OCI-LY1 (cell line): ENCODE data around the gene EFNB2.

ENCODE experiments used
- H2AFZ ChIP-seq: fragments of 200-600 bp; sonication (generic), shearing (Covaris generic); 2 replicates; pipeline ENCODE4 v1.6.0; 2014; ENCODE audit warnings: antibody characterized with exemption, mild to moderate bottlenecking, low read length
- H3F3A ChIP-seq: fragments of 200-600 bp; sonication (generic), shearing (Covaris generic); 2 replicates; pipeline ENCODE4 v1.6.0; 2014; ENCODE audit warnings: mild to moderate bottlenecking, antibody characterized with exemption, low read length, moderate library complexity; ENCODE audit not compliant: insufficient read depth
- H3K27ac ChIP-seq: fragments of 200-600 bp; sonication (generic); 2 replicates; pipeline ENCODE4 v1.5.1; 2014; ENCODE audit warnings: low read length, mixed run types, mild to moderate bottlenecking, low read depth; ENCODE audit not compliant: poor library complexity, severe bottlenecking
- H3K27me3 ChIP-seq: fragments of 200-600 bp; sonication (generic); 2 replicates; pipeline ENCODE4 v1.6.0; 2014; ENCODE audit warnings: antibody characterized with exemption, mild to moderate bottlenecking, low read length, moderate library complexity; ENCODE audit not compliant: insufficient read depth
- H3K36me3 ChIP-seq: fragments of 200-600 bp; sonication (generic); 2 replicates; pipeline ENCODE4 v1.6.1; 2014; ENCODE audit warnings: mild to moderate bottlenecking, antibody characterized with exemption, low read length, moderate library complexity, mixed read lengths; ENCODE audit not compliant: insufficient read depth
- H3K4me1 ChIP-seq: fragments of 200-600 bp; sonication (generic); 2 replicates; pipeline ENCODE4 v1.5.1; 2014; ENCODE audit warnings: mild to moderate bottlenecking, low read length, moderate library complexity; ENCODE audit not compliant: insufficient read depth, severe bottlenecking
- H3K4me2 ChIP-seq: fragments of 200-600 bp; sonication (generic), shearing (Covaris generic); 2 replicates; pipeline ENCODE4 v1.6.1; 2014; ENCODE audit warnings: low read length
- H3K4me3 ChIP-seq: fragments of 200-600 bp; sonication (generic); 2 replicates; pipeline ENCODE4 v1.5.1; 2014; ENCODE audit warnings: low read length, low read depth, mild to moderate bottlenecking, mixed read lengths; ENCODE audit not compliant: poor library complexity, severe bottlenecking
- H3K79me2 ChIP-seq: fragments of 200-600 bp; shearing (Covaris generic); 2 replicates; pipeline ENCODE4 v1.6.1; 2016; ENCODE audit warnings: mixed run types, low read length, mixed read lengths; ENCODE audit not compliant: insufficient read depth
- H3K9ac ChIP-seq: fragments of 200-600 bp; sonication (generic), shearing (Covaris generic); 2 replicates; pipeline ENCODE4 v1.6.1; 2014; ENCODE audit warnings: mild to moderate bottlenecking, low read length, mixed read lengths
- H3K9me2 ChIP-seq: fragments of 200-600 bp; sonication (generic), shearing (Covaris generic); 2 replicates; pipeline ENCODE4 v1.6.1; 2014; ENCODE audit warnings: low read depth, mild to moderate bottlenecking, low read length, mixed read lengths
- H3K9me3 ChIP-seq: fragments of 200-600 bp; shearing (Covaris generic); 2 replicates; pipeline ENCODE4 v1.6.1; 2014; ENCODE audit warnings: low read length, mixed read lengths
- H4K20me1 ChIP-seq: fragments of 200-600 bp; sonication (generic), shearing (Covaris generic); 2 replicates; pipeline ENCODE4 v1.6.0; 2016; ENCODE audit warnings: mild to moderate bottlenecking, low read length; ENCODE audit not compliant: insufficient read depth
- CTCF ChIP-seq: fragments of 200-600 bp; sonication (generic), shearing (Covaris generic); IDR thresholded peaks from 2 replicates; pipeline ENCODE4 v1.5.1; 2017; ENCODE audit warnings: mild to moderate bottlenecking, antibody characterized with exemption, low read length, moderate library complexity, mixed read lengths
- EZH2 ChIP-seq: fragments of 200-600 bp; sonication (generic), shearing (Covaris generic); IDR thresholded peaks from 2 replicates; pipeline ENCODE4 v1.8.0; 2017; ENCODE audit warnings: borderline replicate concordance, mixed run types, mild to moderate bottlenecking, antibody characterized with exemption, low read length, moderate library complexity, mixed read lengths

The EFNB2 gene

GRCh38 chr13:106540613-106541012 is 5.2 kb upstream of the EFNB2 start:
- no peak overlapping the region for H2AFZ ChIP-seq
- peaks cover 53% of the 10 kb centered on the region for H3K36me3 ChIP-seq
- peaks cover 5% of the 10 kb centered on the region; the same call in 1 of the 2 replicates for H3K79me2 ChIP-seq
- H3K27ac ChIP-seq, result no peak overlapping the region
- peaks cover 20% of the 10 kb centered on the region for H3F3A ChIP-seq
- no peaks in the 10 kb centered on the region for H3K9me2 ChIP-seq
- TF ChIP-seq CTCF (no peak), EZH2 (no peak)
- H4K20me1 ChIP-seq, result peaks cover 22% of the 10 kb centered on the region
- H3K4me2 ChIP-seq, result no peak overlapping the region
- peaks cover 4% of the 10 kb centered on the region for H3K4me1 ChIP-seq
- no peaks in the 10 kb centered on the region for H3K9me3 ChIP-seq
- H3K4me3 ChIP-seq, result no peak overlapping the region
- H3K9ac ChIP-seq, result no peak overlapping the region
- no peaks in the 10 kb centered on the region for H3K27me3 ChIP-seq

- Histone ChIP-seq H3K9ac (no peak overlapping the region), H2AFZ (no peak overlapping the region)
Measured at GRCh38 chr13:106537521-106537920, 2.1 kb upstream of the EFNB2 start.

GRCh38 chr13:106536244-106537034 is 977 bp upstream of the EFNB2 start:
- Histone ChIP-seq H3K4me2 (peak overlapping the region; percentile 82), H3K9me3 (no peaks in the 10 kb centered on the region), H3K9me2 (no peaks in the 10 kb centered on the region), H3K79me2 (no peaks in the 10 kb centered on the region), H3K27ac (peak overlapping the region; percentile 14), H3K9ac (peak overlapping the region; percentile 52; the same call in 1 of the 2 replicates), H3F3A (peaks cover 20% of the 10 kb centered on the region), H2AFZ (no peak overlapping the region), H3K36me3 (peaks cover 11% of the 10 kb centered on the region), H3K27me3 (no peaks in the 10 kb centered on the region), H4K20me1 (no peaks in the 10 kb centered on the region; the same call in 1 of the 2 replicates), H3K4me3 (peak overlapping the region; percentile 60), H3K4me1 (peaks cover 4% of the 10 kb centered on the region)
- no peak for TF ChIP-seq EZH2
- peak; percentile 99 for TF ChIP-seq CTCF

More at GRCh38 chr13:106537521-106537920, 2.1 kb upstream of the EFNB2 start:
- Histone ChIP-seq H3K4me3 (no peak overlapping the region), H3K9me3 (no peaks in the 10 kb centered on the region), H3F3A (peaks cover 20% of the 10 kb centered on the region), H3K27me3 (no peaks in the 10 kb centered on the region), H3K4me1 (peaks cover 4% of the 10 kb centered on the region), H3K4me2 (no peak overlapping the region), H4K20me1 (peaks cover 6% of the 10 kb centered on the region; the same call in 1 of the 2 replicates), H3K9me2 (no peaks in the 10 kb centered on the region), H3K79me2 (no peaks in the 10 kb centered on the region), H3K36me3 (peaks cover 22% of the 10 kb centered on the region), H3K27ac (no peak overlapping the region)
- TF ChIP-seq EZH2 (no peak), CTCF (no peak)
